Esophagus muscularis mucosa (tissue), 4 donors: ENCODE results near the gene CARM1.

Experiments used
- CTCF ChIP-seq, 3 experiments: fragments of 200-600 bp in 2 of 3; fragments of 450-650 bp in 1 of 3; sonication (generic) in 2 of 3; IDR thresholded peaks; one replicate each; pipeline ENCODE4 v1.5.1; 2017 to 2019; ENCODE audit warnings: antibody characterized with exemption in 3 of 3, mild to moderate bottlenecking in 2 of 3, moderate library complexity in 1 of 3
- EP300 ChIP-seq: sonication (generic); formaldehyde crosslinking; IDR thresholded peaks from one replicate; pipeline ENCODE4 v1.6.1; 2017; ENCODE audit warnings: antibody characterized with exemption
- POLR2A ChIP-seq: fragments of 450-650 bp; IDR thresholded peaks from one replicate; pipeline ENCODE4 v1.6.1; 2017; ENCODE audit warnings: antibody characterized with exemption, moderate library complexity, mild to moderate bottlenecking, low read depth
- POLR2AphosphoS5 ChIP-seq, 2 donors: sonication (generic); formaldehyde crosslinking; IDR thresholded peaks; one replicate each; pipeline ENCODE4 v1.6.1; 2017; ENCODE audit warnings: antibody characterized with exemption in 2 of 2

- TF ChIP-seq POLR2A (no peak), CTCF (IDR thresholded peaks at IDR 0.05) (no peak), POLR2AphosphoS5 (IDR thresholded peaks at IDR 0.05) (no peak), EP300 (no peak)
Observed at GRCh38 chr19:10848230-10848856, 23.0 kb upstream of the CARM1 start, which contains the start of gene C19orf38.
